Loucy (cell line): ENCODE data around the gene EDN3.

Experiments used
- H2AFZ ChIP-seq: fragments of 200-600 bp; sonication (generic); 2 replicates; pipeline ENCODE4 v1.6.0; 2016; ENCODE audit warnings: antibody characterized with exemption, mild to moderate bottlenecking, low read length, moderate library complexity
- H3F3A ChIP-seq: fragments of 200-600 bp; 2 replicates; pipeline ENCODE4 v1.6.0; 2016; ENCODE audit warnings: antibody characterized with exemption, low read depth, mild to moderate bottlenecking
- H3K27me3 ChIP-seq: fragments of 200-600 bp; sonication (generic); 2 replicates; pipeline ENCODE4 v1.6.1; 2014; ENCODE audit warnings: low read length, mild to moderate bottlenecking; ENCODE audit not compliant: insufficient read depth, poor library complexity, severe bottlenecking
- H3K36me3 ChIP-seq: fragments of 200-600 bp; sonication (generic); 2 replicates; pipeline ENCODE4 v1.6.1; 2016; ENCODE audit warnings: low read length; ENCODE audit not compliant: insufficient read depth
- H3K4me1 ChIP-seq: fragments of 200-600 bp; sonication (generic); 2 replicates; pipeline ENCODE4 v1.5.1; 2014; ENCODE audit warnings: low read length, mild to moderate bottlenecking; ENCODE audit not compliant: insufficient read depth, poor library complexity, severe bottlenecking
- H3K4me2 ChIP-seq: fragments of 200-600 bp; sonication (generic); 2 replicates; pipeline ENCODE4 v1.6.0; 2014; ENCODE audit warnings: antibody characterized with exemption, low read length, low read depth, mild to moderate bottlenecking; ENCODE audit not compliant: poor library complexity, severe bottlenecking
- H3K4me3 ChIP-seq: fragments of 200-600 bp; sonication (generic); 2 replicates; pipeline ENCODE4 v1.5.1; 2014; ENCODE audit warnings: low read length, mild to moderate bottlenecking, mixed read lengths; ENCODE audit not compliant: poor library complexity, severe bottlenecking
- H3K79me2 ChIP-seq: fragments of 200-600 bp; sonication (generic); 2 replicates; pipeline ENCODE4 v1.6.1; 2014; ENCODE audit warnings: low read length; ENCODE audit not compliant: insufficient read depth
- H3K9ac ChIP-seq: fragments of 200-600 bp; sonication (generic); 2 replicates; pipeline ENCODE4 v1.6.0; 2014; ENCODE audit warnings: mild to moderate bottlenecking, low read depth, low read length, moderate library complexity; ENCODE audit not compliant: poor library complexity, severe bottlenecking
- H3K9me2 ChIP-seq: fragments of 200-600 bp; sonication (generic); replicated peaks from 2 replicates; pipeline ENCODE4 v1.6.1; 2016; ENCODE audit warnings: low read depth, low read length, mixed read lengths
- H3K9me3 ChIP-seq: fragments of 200-600 bp; sonication (generic); 2 replicates; pipeline ENCODE4 v1.6.1; 2014; ENCODE audit warnings: mild to moderate bottlenecking, antibody characterized with exemption, low read length, low read depth; ENCODE audit not compliant: insufficient read depth
- H4K20me1 ChIP-seq: fragments of 200-600 bp; sonication (generic); 2 replicates; pipeline ENCODE4 v1.6.0; 2014; ENCODE audit warnings: antibody characterized with exemption, low read length, mild to moderate bottlenecking; ENCODE audit not compliant: insufficient read depth, poor library complexity, severe bottlenecking
- EZH2phosphoT487 ChIP-seq: fragments of 200-600 bp; IDR thresholded peaks from 2 replicates; pipeline ENCODE4 v1.6.1; 2018; ENCODE audit warnings: antibody characterized with exemption, mild to moderate bottlenecking, moderate library complexity, borderline replicate concordance
- TF ChIP-seq, protein P1 (sequence below): fragments of 200-600 bp; sonication (generic); conservative IDR thresholded peaks from 2 replicates; pipeline ENCODE4 v1.5.1; 2014; ENCODE audit warnings: mild to moderate bottlenecking, antibody characterized with exemption, low read length

Gene EDN3

DNA sequence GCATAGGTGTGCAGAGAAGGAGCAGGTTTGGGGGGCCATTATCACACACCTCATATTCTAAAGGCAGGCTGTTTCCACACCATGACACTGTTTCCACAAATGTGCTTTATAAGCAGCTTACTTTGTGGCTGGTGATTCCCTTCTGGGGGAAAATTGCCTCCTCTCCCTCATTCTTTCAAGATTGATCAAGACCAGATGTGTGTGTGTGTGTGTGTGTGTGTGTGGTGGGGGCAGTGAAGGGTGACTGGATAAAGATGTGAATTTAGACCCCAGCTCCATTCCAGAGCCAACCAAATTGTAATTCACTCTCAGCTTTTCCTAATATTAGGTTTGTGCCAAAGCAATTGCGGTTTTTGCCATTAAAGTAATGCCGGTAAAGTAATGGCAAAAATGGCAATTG is 45.6 kb downstream of the EDN3 start:
- no peaks in the 10 kb centered on the region for H4K20me1 ChIP-seq
- no peaks in the 10 kb centered on the region for H3K9me3 ChIP-seq
- no peak overlapping the region for H3K4me3 ChIP-seq
- H3K9me2 ChIP-seq = no peaks in the 10 kb centered on the region
- H3K36me3 ChIP-seq = no peaks in the 10 kb centered on the region
- H3K79me2 ChIP-seq = no peaks in the 10 kb centered on the region
- TF ChIP-seq, protein P1, sequence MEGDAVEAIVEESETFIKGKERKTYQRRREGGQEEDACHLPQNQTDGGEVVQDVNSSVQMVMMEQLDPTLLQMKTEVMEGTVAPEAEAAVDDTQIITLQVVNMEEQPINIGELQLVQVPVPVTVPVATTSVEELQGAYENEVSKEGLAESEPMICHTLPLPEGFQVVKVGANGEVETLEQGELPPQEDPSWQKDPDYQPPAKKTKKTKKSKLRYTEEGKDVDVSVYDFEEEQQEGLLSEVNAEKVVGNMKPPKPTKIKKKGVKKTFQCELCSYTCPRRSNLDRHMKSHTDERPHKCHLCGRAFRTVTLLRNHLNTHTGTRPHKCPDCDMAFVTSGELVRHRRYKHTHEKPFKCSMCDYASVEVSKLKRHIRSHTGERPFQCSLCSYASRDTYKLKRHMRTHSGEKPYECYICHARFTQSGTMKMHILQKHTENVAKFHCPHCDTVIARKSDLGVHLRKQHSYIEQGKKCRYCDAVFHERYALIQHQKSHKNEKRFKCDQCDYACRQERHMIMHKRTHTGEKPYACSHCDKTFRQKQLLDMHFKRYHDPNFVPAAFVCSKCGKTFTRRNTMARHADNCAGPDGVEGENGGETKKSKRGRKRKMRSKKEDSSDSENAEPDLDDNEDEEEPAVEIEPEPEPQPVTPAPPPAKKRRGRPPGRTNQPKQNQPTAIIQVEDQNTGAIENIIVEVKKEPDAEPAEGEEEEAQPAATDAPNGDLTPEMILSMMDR = no peak
- no peak for TF ChIP-seq EZH2phosphoT487
- no peaks in the 10 kb centered on the region for H3K27me3 ChIP-seq
- H2AFZ ChIP-seq = no peak overlapping the region
- H3K4me1 ChIP-seq = no peaks in the 10 kb centered on the region
- no peaks in the 10 kb centered on the region for H3F3A ChIP-seq
- no peak overlapping the region for H3K9ac ChIP-seq
- H3K4me2 ChIP-seq = no peak overlapping the region

DNA sequence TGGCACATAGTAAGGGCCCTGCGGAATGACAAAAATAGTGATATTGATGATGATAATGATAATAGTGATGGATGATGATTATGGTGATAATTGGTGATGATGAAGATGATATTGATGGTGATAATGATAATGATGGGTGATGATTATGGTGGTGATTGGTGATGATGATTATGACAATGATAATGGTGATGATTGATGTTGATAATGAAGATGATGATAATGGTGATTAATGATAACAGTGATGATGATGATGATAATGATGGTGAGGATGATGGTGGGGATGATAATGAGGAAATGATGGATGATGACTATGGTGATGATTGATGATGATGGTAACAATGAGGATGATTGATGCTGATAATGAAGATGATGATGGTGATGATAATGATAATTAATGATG is 48.9 kb downstream of the EDN3 start:
- Histone ChIP-seq H3K9me2 (no peaks in the 10 kb centered on the region), H3K4me1 (no peaks in the 10 kb centered on the region), H3K27me3 (no peaks in the 10 kb centered on the region), H3K4me3 (no peak overlapping the region), H3K4me2 (no peak overlapping the region), H3K79me2 (no peaks in the 10 kb centered on the region), H4K20me1 (no peaks in the 10 kb centered on the region), H3K36me3 (no peaks in the 10 kb centered on the region), H3K9me3 (no peaks in the 10 kb centered on the region), H3K9ac (no peak overlapping the region), H2AFZ (no peak overlapping the region), H3F3A (no peaks in the 10 kb centered on the region)
- TF ChIP-seq, protein P1 = no peak
- no peak for TF ChIP-seq EZH2phosphoT487

- H3F3A ChIP-seq = no peaks in the 10 kb centered on the region
- no peak overlapping the region for H3K4me2 ChIP-seq
- no peaks in the 10 kb centered on the region for H4K20me1 ChIP-seq
- no peaks in the 10 kb centered on the region for H3K9me3 ChIP-seq
- no peaks in the 10 kb centered on the region for H3K9me2 ChIP-seq
- no peak overlapping the region for H2AFZ ChIP-seq
- H3K4me1 ChIP-seq = no peaks in the 10 kb centered on the region
- no peak overlapping the region for H3K9ac ChIP-seq
- no peaks in the 10 kb centered on the region for H3K79me2 ChIP-seq
- H3K27me3 ChIP-seq = no peaks in the 10 kb centered on the region
- H3K36me3 ChIP-seq = no peaks in the 10 kb centered on the region
- TF ChIP-seq EZH2phosphoT487 = no peak
- TF ChIP-seq, protein P1 = no peak
- no peak overlapping the region for H3K4me3 ChIP-seq
These were observed 50.1 kb downstream of the EDN3 start for GRCh38 chr20:59350330-59351156.
